GM19099 (cell line): ENCODE data around the gene SMYD2.

Source experiments
- POLR2A ChIP-seq: IDR thresholded peaks from 3 replicates; pipeline ENCODE4 v1.6.1; 2011; ENCODE audit warnings: low read depth; ENCODE audit not compliant: insufficient read length; ENCODE audit errors: extremely low read depth

SMYD2 gene

GRCh38 chr1:214260561-214261205, 20.3 kb upstream of the SMYD2 start:
- TF ChIP-seq POLR2A: no peak

- no peak for TF ChIP-seq POLR2A
Measured at GRCh38 chr1:214261206-214262123, 19.5 kb upstream of the SMYD2 start.

- no peak for TF ChIP-seq POLR2A
Measured at GRCh38 chr1:214264196-214264595, 16.8 kb upstream of the SMYD2 start.

- no peak for TF ChIP-seq POLR2A
Measured at GRCh38 chr1:214264976-214265375, 16.0 kb upstream of the SMYD2 start.

GRCh38 chr1:214270097-214270650, 10.8 kb upstream of the SMYD2 start:
- no peak for TF ChIP-seq POLR2A

GRCh38 chr1:214271174-214271858, 9.6 kb upstream of the SMYD2 start:
- no peak for TF ChIP-seq POLR2A

- no peak for TF ChIP-seq POLR2A
Measured at GRCh38 chr1:214271995-214272731, 8.8 kb upstream of the SMYD2 start.

- no peak for TF ChIP-seq POLR2A
Measured at GRCh38 chr1:214272964-214273533, 7.9 kb upstream of the SMYD2 start.

GRCh38 chr1:214276786-214277185, 4.2 kb upstream of the SMYD2 start:
- no peak for TF ChIP-seq POLR2A

- TF ChIP-seq POLR2A: no peak
Measured at GRCh38 chr1:214277704-214278635, 3.0 kb upstream of the SMYD2 start.

GRCh38 chr1:214280386-214281020, 456 bp upstream of the SMYD2 start:
- TF ChIP-seq POLR2A: no peak

- TF ChIP-seq POLR2A: no peak
Measured at GRCh38 chr1:214281720-214282629, 1.0 kb downstream of the SMYD2 start.
